Sigmoid colon (tissue), 7 donors: ENCODE measurements around the gene KRT6A. TPM values are rescaled to one million over a fixed set of nuclear protein-coding genes. Genes with fewer than 3 reads are reported as not detected.

Experiments
- DNase-seq: peaks from one replicate; pipeline ENCODE4 v3.0.0-alpha.2; 2019
- H3K27ac ChIP-seq, 4 donors: fragments of 200-600 bp; sonication (generic); one replicate each; pipeline ENCODE4 v1.5.1; 2016 to 2019; ENCODE audit warnings: mild to moderate bottlenecking in 1 of 4
- H3K27me3 ChIP-seq, 3 donors: fragments of 200-600 bp; sonication (generic); one replicate each; pipeline ENCODE4 v1.5.1; 2019; ENCODE audit warnings: mild to moderate bottlenecking in 1 of 3
- H3K36me3 ChIP-seq, 4 donors: fragments of 200-600 bp; sonication (generic); one replicate each; pipeline ENCODE4 v1.5.1; 2016 to 2019
- H3K4me1 ChIP-seq, 4 donors: fragments of 200-600 bp; sonication (generic); one replicate each; pipeline ENCODE4 v1.5.1; 2017 to 2019
- H3K4me3 ChIP-seq, 4 donors: fragments of 200-600 bp; sonication (generic); one replicate each; pipeline ENCODE4 v1.5.1; 2017 to 2019; ENCODE audit warnings: mild to moderate bottlenecking in 2 of 4, moderate library complexity in 1 of 4
- H3K9me3 ChIP-seq, 4 donors: fragments of 200-600 bp in 3 of 4; sonication (generic) in 3 of 4; one replicate each; pipeline versions ENCODE4 v1.5.1 to v1.6.1; 2013 to 2019
- EP300 ChIP-seq, 4 donors: sonication (generic); formaldehyde crosslinking; IDR thresholded peaks; one replicate each; pipeline ENCODE4 v1.6.1; 2017; ENCODE audit warnings: antibody characterized with exemption in 4 of 4
- POLR2A ChIP-seq, 2 donors: fragments of 450-650 bp; IDR thresholded peaks; one replicate each; pipeline ENCODE4 v1.6.1; 2016; ENCODE audit warnings: antibody characterized with exemption in 2 of 2, mild to moderate bottlenecking in 2 of 2, moderate library complexity in 2 of 2
- POLR2AphosphoS5 ChIP-seq, 4 donors: sonication (generic); formaldehyde crosslinking; IDR thresholded peaks; one replicate each; pipeline ENCODE4 v1.6.1; 2017; ENCODE audit warnings: antibody characterized with exemption in 4 of 4
- WGBS, 2 donors: extraction: QIAGEN DNeasy Blood & Tissue Kit; methylation state at CpG; one replicate each; pipeline ENCODE4 v1.1.7; 2013; 5-methylcytosine and 5-hydroxymethylcytosine counted together
- intact Hi-C: fragments of 100-400 bp; cut with DNase I; formaldehyde crosslinking; loops from one replicate; pipeline ENCODE4 v1.15.1; 2023
- polyA plus RNA-seq, 3 donors: library from polyadenylated mRNA; stranded (reverse); fragments of 200-250 nt; gene quantifications; one replicate each; pipeline ENCODE4 v1.2.3, GENCODE V29; 2013
- total RNA-seq, 4 donors: library from RNA; depleted of rRNA; stranded (reverse); fragments of >200 nt; gene quantifications; one replicate each; pipeline ENCODE4 v1.1.0, GENCODE V29; 2016
- TF ChIP-seq, protein P1 (sequence below), 4 experiments: fragments of 450-650 bp in 3 of 4; fragments of 200-600 bp in 1 of 4; IDR thresholded peaks; one replicate each; pipeline ENCODE4 v1.5.1; 2016 to 2019; ENCODE audit warnings: antibody characterized with exemption in 4 of 4, mild to moderate bottlenecking in 3 of 4, moderate library complexity in 2 of 4
- donor health status: healthy with polysubstance abuse.
- donor health status: Bipolar disorder and iron deficiency.
- donor health status: healthy.

KRT6A gene
- total and polyA plus RNA-seq, 7 donors = 0.19 to 6.0 TPM; not detected in 5

DNA sequence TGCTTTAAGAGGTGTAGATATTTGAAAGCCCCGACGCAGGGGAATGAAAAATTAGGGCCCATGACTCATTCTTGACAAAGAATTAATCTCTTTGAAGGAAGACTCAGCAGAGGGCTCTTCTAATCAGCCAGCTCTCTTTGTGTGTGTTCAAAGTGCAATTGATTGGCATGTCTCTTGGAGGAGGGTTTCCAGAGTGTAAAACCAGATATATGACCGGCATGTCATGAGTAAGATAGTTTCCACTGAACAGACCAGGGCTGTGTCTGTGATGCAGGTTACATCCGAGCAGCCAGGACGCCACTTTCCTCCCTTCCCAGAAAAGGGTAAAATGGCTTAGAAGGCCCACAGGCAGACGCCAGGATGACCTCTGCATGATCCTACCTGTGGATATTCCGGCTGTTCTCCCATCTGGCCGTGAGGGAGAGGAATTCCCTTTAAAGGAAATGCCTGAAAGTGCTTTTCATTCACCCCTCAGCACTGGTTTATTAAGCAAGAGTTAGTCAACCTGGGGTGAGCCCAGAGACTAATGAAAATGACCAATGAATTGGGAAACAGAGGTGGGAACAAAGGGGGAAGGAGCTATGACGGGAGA lies 51.6 kb downstream of the KRT6A start:
- WGBS, 2 donors = 74 to 83% methylated on average over 9 of the region's 9 CpGs
- Histone ChIP-seq H3K27ac (peak overlapping the region in 2 of 4 donors; percentile 17 to 24), H3K4me3 (no peak overlapping the region), H3K27me3 (no peaks in the 10 kb centered on the region), H3K4me1 (peaks cover 0 to 27% (median 13%) of the 10 kb centered on the region in 4 donors), H3K9me3 (no peaks in the 10 kb centered on the region), H3K36me3 (no peaks in the 10 kb centered on the region)
- intact Hi-C loops = no loop called here
- TF ChIP-seq, protein P1, sequence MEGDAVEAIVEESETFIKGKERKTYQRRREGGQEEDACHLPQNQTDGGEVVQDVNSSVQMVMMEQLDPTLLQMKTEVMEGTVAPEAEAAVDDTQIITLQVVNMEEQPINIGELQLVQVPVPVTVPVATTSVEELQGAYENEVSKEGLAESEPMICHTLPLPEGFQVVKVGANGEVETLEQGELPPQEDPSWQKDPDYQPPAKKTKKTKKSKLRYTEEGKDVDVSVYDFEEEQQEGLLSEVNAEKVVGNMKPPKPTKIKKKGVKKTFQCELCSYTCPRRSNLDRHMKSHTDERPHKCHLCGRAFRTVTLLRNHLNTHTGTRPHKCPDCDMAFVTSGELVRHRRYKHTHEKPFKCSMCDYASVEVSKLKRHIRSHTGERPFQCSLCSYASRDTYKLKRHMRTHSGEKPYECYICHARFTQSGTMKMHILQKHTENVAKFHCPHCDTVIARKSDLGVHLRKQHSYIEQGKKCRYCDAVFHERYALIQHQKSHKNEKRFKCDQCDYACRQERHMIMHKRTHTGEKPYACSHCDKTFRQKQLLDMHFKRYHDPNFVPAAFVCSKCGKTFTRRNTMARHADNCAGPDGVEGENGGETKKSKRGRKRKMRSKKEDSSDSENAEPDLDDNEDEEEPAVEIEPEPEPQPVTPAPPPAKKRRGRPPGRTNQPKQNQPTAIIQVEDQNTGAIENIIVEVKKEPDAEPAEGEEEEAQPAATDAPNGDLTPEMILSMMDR (IDR thresholded peaks at IDR 0.05) = no peak
- no peak for TF ChIP-seq POLR2AphosphoS5 (IDR thresholded peaks at IDR 0.05)
- DNase-seq = no peak

DNA sequence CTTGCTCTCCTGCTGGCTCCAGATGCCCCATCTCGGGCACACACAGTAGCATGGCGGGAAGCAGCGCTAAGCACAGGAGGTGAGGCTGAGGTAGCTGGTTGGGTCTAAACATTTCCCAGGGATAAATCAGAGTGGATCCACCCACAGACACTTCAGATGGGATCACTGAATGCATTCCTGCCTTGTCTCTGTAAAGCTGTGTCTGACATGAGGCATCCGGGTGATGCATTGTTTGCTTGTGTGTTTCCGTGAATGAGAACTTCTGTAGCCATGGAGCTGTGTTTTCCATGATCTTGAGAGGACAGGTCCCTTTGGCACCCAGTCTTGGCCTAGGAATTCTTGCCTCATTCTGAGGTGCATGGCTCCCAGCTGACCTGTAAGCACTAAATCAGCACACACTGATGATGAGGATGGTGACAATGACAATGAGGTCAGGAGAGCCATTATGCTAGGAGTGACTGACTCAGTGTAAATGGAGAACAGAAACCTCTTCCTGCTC lies 52.2 kb downstream of the KRT6A start:
- Histone ChIP-seq H3K4me3 (no peak overlapping the region), H3K9me3 (no peaks in the 10 kb centered on the region), H3K4me1 (peaks cover 0 to 32% (median 17%) of the 10 kb centered on the region in 4 donors), H3K36me3 (no peaks in the 10 kb centered on the region), H3K27me3 (no peaks in the 10 kb centered on the region), H3K27ac (peak overlapping the region in 1 of 4 donors; percentile 17)
- DNase-seq = no peak
- TF ChIP-seq EP300 (IDR thresholded peaks at IDR 0.05) = no peak
- TF ChIP-seq, protein P1 (IDR thresholded peaks at IDR 0.05) = no peak
- TF ChIP-seq POLR2AphosphoS5 (IDR thresholded peaks at IDR 0.05) = no peak
- no peak for TF ChIP-seq POLR2A (IDR thresholded peaks at IDR 0.05)
- intact Hi-C loops = no loop called here
- WGBS, 2 donors = 94 to 97% methylated on average over 5 of the region's 5 CpGs

DNA sequence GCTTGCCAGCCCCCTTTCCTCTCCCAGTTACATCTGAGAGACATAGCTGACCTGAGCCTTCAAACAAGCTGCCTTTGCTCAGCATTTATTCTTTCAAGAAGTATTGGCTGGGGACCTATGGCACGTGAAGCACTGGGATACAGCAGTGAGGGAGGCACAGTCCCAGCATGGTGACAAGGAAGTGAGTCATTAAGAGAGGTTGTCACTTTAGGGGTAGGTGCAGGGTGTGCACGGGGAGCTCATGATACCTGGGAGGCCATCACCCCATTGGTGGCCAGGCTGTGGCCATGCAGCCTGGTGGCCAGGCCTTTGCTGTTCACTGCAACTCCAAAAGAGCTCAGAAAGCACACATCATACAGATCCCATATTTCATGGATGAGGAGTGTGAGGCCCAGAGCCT lies 53.2 kb downstream of the KRT6A start:
- no peak for DNase-seq

DNA sequence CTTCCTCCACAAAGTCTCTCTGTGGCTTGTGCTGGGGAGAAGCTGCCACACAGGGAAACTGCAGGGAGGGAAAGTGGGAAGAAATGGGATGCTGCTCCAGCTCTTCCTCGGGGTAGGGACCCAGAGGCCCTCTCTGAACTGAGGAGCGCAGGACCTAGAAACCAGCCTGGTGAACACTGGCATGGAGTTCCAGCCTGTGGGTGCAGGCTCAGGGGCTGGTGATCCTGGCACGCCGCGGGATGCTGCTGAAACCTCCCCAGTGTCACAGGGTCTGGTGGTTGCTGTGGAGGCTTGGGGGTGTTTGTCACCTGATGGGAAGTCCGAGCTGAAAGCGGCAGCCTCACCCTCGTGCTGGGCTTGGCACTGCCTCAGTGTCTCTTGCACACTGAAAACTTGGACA lies 53.6 kb downstream of the KRT6A start:
- Histone ChIP-seq H3K27me3 (no peaks in the 10 kb centered on the region), H3K4me1 (peaks cover 0 to 39% (median 20%) of the 10 kb centered on the region in 4 donors), H3K4me3 (no peak overlapping the region), H3K9me3 (no peaks in the 10 kb centered on the region), H3K36me3 (no peaks in the 10 kb centered on the region), H3K27ac (no peak overlapping the region)
- no peak for TF ChIP-seq POLR2AphosphoS5 (IDR thresholded peaks at IDR 0.05)
- no peak for TF ChIP-seq EP300 (IDR thresholded peaks at IDR 0.05)
- TF ChIP-seq, protein P1 (IDR thresholded peaks at IDR 0.05) = no peak
- TF ChIP-seq POLR2A (IDR thresholded peaks at IDR 0.05) = no peak
- 78 to 81% methylated on average over 8 of the region's 8 CpGs for WGBS, 2 donors
- no peak for DNase-seq
- intact Hi-C loops = no loop called here

More for the DNA sequence above, 53.2 kb downstream of the KRT6A start:
- Histone ChIP-seq H3K9me3 (no peaks in the 10 kb centered on the region), H3K27me3 (no peaks in the 10 kb centered on the region), H3K4me1 (peaks cover 0 to 39% (median 20%) of the 10 kb centered on the region in 4 donors), H3K27ac (no peak overlapping the region), H3K4me3 (no peak overlapping the region), H3K36me3 (no peaks in the 10 kb centered on the region)
- TF ChIP-seq, protein P1 (IDR thresholded peaks at IDR 0.05) = no peak
- TF ChIP-seq EP300 (IDR thresholded peaks at IDR 0.05) (no peak), POLR2AphosphoS5 (IDR thresholded peaks at IDR 0.05) (no peak), POLR2A (IDR thresholded peaks at IDR 0.05) (no peak)
- intact Hi-C loops = no loop called here
- 64 to 70% methylated on average over 2 of the region's 2 CpGs for WGBS, 2 donors
